Colon (tissue), 2 donors: ENCODE measurements around the gene FXYD6.
"Not testable (repeated sequence)": the region's sequence is repeated elsewhere in the genome, so short reads cannot be mapped to it uniquely, and the experiment has no call there.

ENCODE experiments used
- FAIRE-seq: peaks from 2 replicates; lab custom pipeline; 2012; peaks lifted over from hg19 to GRCh38; lab: Jason Lieb, UNC
- donor health status: control.
- donor health status: control.

The FXYD6 gene

GRCh38 chr11:117868815-117869561 lies 7.5 kb downstream of the FXYD6 start:
- FAIRE-seq: no peak

GRCh38 chr11:117868088-117868487 lies 8.4 kb downstream of the FXYD6 start:
- no peak for FAIRE-seq

- no peak for FAIRE-seq
Measured at GRCh38 chr11:117866526-117866925, 9.9 kb downstream of the FXYD6 start.

- FAIRE-seq: not testable (repeated sequence)
Measured at GRCh38 chr11:117865546-117865945, 10.9 kb downstream of the FXYD6 start.

GRCh38 chr11:117863383-117863782 lies 13.1 kb downstream of the FXYD6 start:
- FAIRE-seq: no peak

- no peak for FAIRE-seq
Measured at GRCh38 chr11:117862753-117863152, 13.7 kb downstream of the FXYD6 start.

- FAIRE-seq: no peak
Measured at GRCh38 chr11:117862019-117862725, 14.3 kb downstream of the FXYD6 start.

- no peak for FAIRE-seq
Measured at GRCh38 chr11:117861151-117862018, 15.1 kb downstream of the FXYD6 start.

- no peak for FAIRE-seq
Measured at GRCh38 chr11:117860139-117860538, 16.3 kb downstream of the FXYD6 start.

GRCh38 chr11:117859488-117860112 lies 16.9 kb downstream of the FXYD6 start:
- no peak for FAIRE-seq

- no peak for FAIRE-seq
Measured at GRCh38 chr11:117859061-117859460, 17.4 kb downstream of the FXYD6 start.

- FAIRE-seq: no peak
Measured at GRCh38 chr11:117857734-117858414, 18.6 kb downstream of the FXYD6 start.

GRCh38 chr11:117855912-117856651 lies 20.4 kb downstream of the FXYD6 start:
- no peak for FAIRE-seq

GRCh38 chr11:117855186-117855845 lies 21.1 kb downstream of the FXYD6 start:
- no peak for FAIRE-seq

GRCh38 chr11:117852309-117852708 lies 24.1 kb downstream of the FXYD6 start:
- FAIRE-seq: no peak

GRCh38 chr11:117851852-117852251 lies 24.6 kb downstream of the FXYD6 start:
- no peak for FAIRE-seq

GRCh38 chr11:117851106-117851505 lies 25.4 kb downstream of the FXYD6 start:
- no peak for FAIRE-seq

GRCh38 chr11:117849781-117850414 lies 26.6 kb downstream of the FXYD6 start:
- no peak for FAIRE-seq

- no peak for FAIRE-seq
Measured at GRCh38 chr11:117843666-117844484, 32.6 kb downstream of the FXYD6 start.
